K562 (cell line): Measurements from ENCODE around the gene SND1. TPM values are rescaled to one million over a fixed set of nuclear protein-coding genes. Genes with fewer than 3 reads are reported as not detected.

ENCODE experiments used
- BRCA1 ChIP-seq, 2 experiments: fragments of 450-650 bp in 1 of 2; sonication (generic) in 1 of 2; formaldehyde crosslinking in 1 of 2; IDR thresholded peaks; 2 replicates each; pipeline versions ENCODE4 v1.5.0 to v1.6.1; 2017 to 2020; ENCODE audit warnings: mild to moderate bottlenecking in 1 of 2, missing genetic modification reagents in 1 of 2
- CREB5 ChIP-seq: fragments of 250-450 bp; sonication (Bioruptor Pico); IDR thresholded peaks from 2 replicates; pipeline ENCODE4 v1.5.0; 2020; ENCODE audit warnings: mild to moderate bottlenecking
- HSF4 ChIP-seq: fragments of 250-450 bp; sonication (Bioruptor Pico); IDR thresholded peaks from 2 replicates; pipeline ENCODE4 v2.1.2; 2022; ENCODE audit warnings: mild to moderate bottlenecking, moderate library complexity, borderline replicate concordance
- JUNB ChIP-seq: fragments of 450-650 bp; formaldehyde crosslinking; conservative IDR thresholded peaks from 2 replicates; pipeline ENCODE4 v1.4.0; 2020; ENCODE audit warnings: mild to moderate bottlenecking
- KDM4B ChIP-seq, 2 experiments: fragments of 450-650 bp in 1 of 2; sonication (generic) in 1 of 2; IDR thresholded peaks; 2 replicates each; pipeline ENCODE4 v1.6.1; 2016 to 2017; ENCODE audit warnings: borderline replicate concordance in 2 of 2, antibody characterized with exemption in 1 of 2, low read depth in 1 of 2, mild to moderate bottlenecking in 1 of 2
- KHSRP ChIP-seq: fragments of 450-650 bp; IDR thresholded peaks from 2 replicates; pipeline ENCODE4 v1.6.1; 2017
- NFE2L1 ChIP-seq: fragments of 450-650 bp; IDR thresholded peaks from 2 replicates; pipeline ENCODE4 v1.6.1; 2016; ENCODE audit warnings: missing genetic modification characterization, low read depth, mild to moderate bottlenecking, missing compliant biosample characterization, moderate library complexity, borderline replicate concordance
- PML ChIP-seq: IDR thresholded peaks from 2 replicates; pipeline ENCODE4 v1.6.1; 2012; ENCODE audit warnings: low read length, inconsistent platforms
- SAFB ChIP-seq: fragments of 200-400 bp; formaldehyde crosslinking; IDR thresholded peaks from 2 replicates; pipeline ENCODE4 v1.6.1; 2017; ENCODE audit warnings: low read depth, low read length, borderline replicate concordance
- YY1 ChIP-seq, 3 experiments: IDR thresholded peaks; 2 replicates each; pipeline ENCODE4 v1.6.1; 2011; ENCODE audit warnings: low read length in 2 of 3, mild to moderate bottlenecking in 2 of 3, moderate library complexity in 2 of 3, borderline replicate concordance in 1 of 3, control low read depth in 1 of 3, low read depth in 1 of 3; ENCODE audit not compliant: insufficient read depth in 3 of 3, insufficient replicate concordance in 2 of 3, control insufficient read depth in 1 of 3, insufficient read length in 1 of 3; ENCODE audit errors: extremely low read depth in 1 of 3
- ZKSCAN8 ChIP-seq: fragments of 200-800 bp; sonication (Bioruptor generic); IDR thresholded peaks from 2 replicates; pipeline ENCODE4 v1.6.1; 2016; ENCODE audit warnings: missing genetic modification characterization, missing compliant biosample characterization
- ZNF197 ChIP-seq: fragments of 200-800 bp; sonication (Bioruptor generic); IDR thresholded peaks from 2 replicates; pipeline ENCODE4 v1.6.1; 2016; ENCODE audit warnings: low read depth, missing genetic modification characterization, missing compliant biosample characterization
- ZNF318 ChIP-seq, 2 experiments: fragments of 450-650 bp; IDR thresholded peaks; 2 replicates each; pipeline ENCODE4 v1.6.1; 2016; ENCODE audit warnings: mild to moderate bottlenecking in 2 of 2, borderline replicate concordance in 1 of 2, low read depth in 1 of 2, moderate library complexity in 1 of 2
- polyA plus RNA-seq, 8 experiments: library from polyadenylated mRNA; depleted of rRNA in 4 of 8; stranded (reverse) in 5 of 8; unstranded in 3 of 8; fragments of >200 nt; fragmentation: Nextera tagmentation in 2 of 8; fragmentation: Illumina TruSeq in 1 of 8; extraction: Ambion mirVana in 2 of 8; extraction: Trizol in 1 of 8; gene quantifications; 2 replicates each; pipeline versions ENCODE4 v1.2.1 to v1.2.3, GENCODE V29; 2011 to 2014; ENCODE audit warnings: inconsistent platforms in 1 of 8, missing spikeins in 1 of 8
- total RNA-seq, 7 experiments: library from RNA; depleted of rRNA in 6 of 7; stranded (reverse); fragments of >200 nt in 6 of 7; fragmentation: Illumina TruSeq in 2 of 7; extraction: Trizol in 2 of 7; gene quantifications; 2 replicates each; pipeline versions ENCODE4 v1.2.1 to v1.2.3, GENCODE V29; 2011 to 2021; ENCODE audit warnings: low replicate concordance in 1 of 7

Gene SND1
- total and polyA plus RNA-seq, 9 of the 15 experiments (the other 6 are each of a cell fraction or from before 2014, with no cell fraction given) = 46.5 to 307 (median 191) TPM

DNA sequence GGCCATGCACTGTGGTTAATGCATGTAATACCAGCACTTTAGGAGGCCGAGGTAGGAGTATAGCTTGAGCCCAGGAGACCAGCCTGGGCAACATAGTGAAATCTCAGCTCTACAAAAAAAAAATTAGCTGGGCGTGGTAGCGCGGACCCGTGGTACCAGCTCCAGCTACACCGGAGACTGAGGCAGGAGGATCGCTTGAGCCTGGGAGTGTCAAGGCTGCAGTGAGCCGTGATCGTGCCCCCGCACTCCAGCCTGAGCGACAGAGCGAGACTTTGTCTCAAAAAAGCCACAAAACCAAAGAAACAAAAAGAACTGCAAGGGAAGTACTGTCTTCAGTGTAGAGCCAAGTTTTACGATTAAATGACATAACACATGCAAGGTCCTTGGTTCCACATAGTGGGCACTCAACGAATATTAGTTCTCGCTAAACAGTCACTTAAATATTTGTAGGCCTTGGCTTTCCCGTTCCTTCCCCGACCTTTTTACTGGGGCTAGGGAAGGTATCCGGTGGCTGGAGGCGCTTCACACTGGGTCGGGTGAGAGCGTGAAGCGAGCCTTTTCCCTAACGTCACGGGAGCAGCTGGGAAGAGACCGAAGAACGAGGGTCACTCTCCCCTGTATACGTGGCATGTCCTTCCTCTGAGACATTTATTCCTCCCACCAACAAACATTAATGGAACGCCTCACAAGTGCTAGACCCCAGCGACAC is 993 bp upstream of the SND1 start (continued):
- TF ChIP-seq ZKSCAN8 (CRISPR knock-in tag) = 0 out of 2 replicates have a peak, but pooled peaks have one; percentile 43
- TF ChIP-seq YY1 (IDR thresholded peaks at IDR 0.05; ENCODE audit: borderline replicate concordance in 1 of 3, control insufficient read depth in 1 of 3, extremely low read depth in 1 of 3, insufficient read depth in 3 of 3, insufficient read length in 1 of 3, insufficient replicate concordance in 2 of 3, low read depth in 1 of 3, low read length in 2 of 3) = no peak
- no peak for TF ChIP-seq PML
- no peak for TF ChIP-seq NFE2L1 (tag)
- TF ChIP-seq ZNF197 (CRISPR knock-in tag) = peak; percentile 52; the same call in 1 of the 2 replicates
- TF ChIP-seq BRCA1 (IDR thresholded peaks at IDR 0.05) = no peak
- TF ChIP-seq BRCA1 (CRISPR knock-in tag; IDR thresholded peaks at IDR 0.05) = no peak
- TF ChIP-seq KDM4B (IDR thresholded peaks at IDR 0.05; ENCODE audit: borderline replicate concordance in 2 of 2, low read depth in 1 of 2) = no peak
- no peak for TF ChIP-seq SAFB
- no peak for TF ChIP-seq HSF4
- TF ChIP-seq KHSRP = no peak
- TF ChIP-seq ZNF318 (IDR thresholded peaks at IDR 0.05; ENCODE audit: borderline replicate concordance in 1 of 2, low read depth in 1 of 2) = no peak; a peak in 1 of 4 replicates
- no peak for TF ChIP-seq JUNB
- TF ChIP-seq CREB5 (CRISPR knock-in tag) = peak; percentile 49; the same call in 1 of the 2 replicates
